HEK293 (cell line): ENCODE measurements around the gene RHBDL2.

Source experiments
- EGR2 ChIP-seq: fragments of 450-650 bp; formaldehyde crosslinking; IDR thresholded peaks from 2 replicates; pipeline ENCODE4 v1.5.1; 2016; ENCODE audit warnings: low read depth, missing biosample characterization, missing genetic modification characterization
- HOXC10 ChIP-seq: sonication (generic); formaldehyde crosslinking; IDR thresholded peaks from 2 replicates; pipeline ENCODE4 v1.8.1; 2023; ENCODE audit warnings: mild to moderate bottlenecking, missing genetic modification reagents
- KLF1 ChIP-seq: fragments of 450-650 bp; formaldehyde crosslinking; IDR thresholded peaks from 2 replicates; pipeline ENCODE4 v1.5.1; 2016; ENCODE audit warnings: missing biosample characterization, missing genetic modification characterization
- KLF17 ChIP-seq: fragments of 450-650 bp; formaldehyde crosslinking; IDR thresholded peaks from 2 replicates; pipeline ENCODE4 v1.5.1; 2016; ENCODE audit warnings: missing biosample characterization, missing genetic modification characterization
- KLF7 ChIP-seq: fragments of 450-650 bp; formaldehyde crosslinking; IDR thresholded peaks from 2 replicates; pipeline ENCODE4 v1.5.1; 2016; ENCODE audit warnings: missing biosample characterization, missing genetic modification characterization, borderline replicate concordance
- MYNN ChIP-seq: fragments of 450-650 bp; formaldehyde crosslinking; IDR thresholded peaks from 2 replicates; pipeline ENCODE4 v1.5.1; 2016; ENCODE audit warnings: missing biosample characterization, missing genetic modification characterization, borderline replicate concordance
- PATZ1 ChIP-seq: fragments of 450-650 bp; formaldehyde crosslinking; IDR thresholded peaks from 2 replicates; pipeline ENCODE4 v1.5.1; 2016; ENCODE audit warnings: missing biosample characterization, missing genetic modification characterization
- SETDB1 ChIP-seq: IDR thresholded peaks from one replicate; pipeline ENCODE4 v1.6.1; 2017; ENCODE audit warnings: mild to moderate bottlenecking, low read length, moderate library complexity, mixed read lengths; ENCODE audit not compliant: insufficient read length
- SP2 ChIP-seq: fragments of 450-650 bp; formaldehyde crosslinking; IDR thresholded peaks from 2 replicates; pipeline ENCODE4 v1.5.1; 2016; ENCODE audit warnings: missing biosample characterization, missing genetic modification characterization
- SP7 ChIP-seq: fragments of 450-650 bp; formaldehyde crosslinking; IDR thresholded peaks from 2 replicates; pipeline ENCODE4 v1.5.1; 2016; ENCODE audit warnings: missing biosample characterization, missing genetic modification characterization
- ZBTB49 ChIP-seq: fragments of 450-650 bp; formaldehyde crosslinking; IDR thresholded peaks from 2 replicates; pipeline ENCODE4 v1.5.1; 2016; ENCODE audit warnings: missing biosample characterization, missing genetic modification characterization, low read depth
- ZFHX2 ChIP-seq: fragments of 450-650 bp; formaldehyde crosslinking; conservative IDR thresholded peaks from 2 replicates; pipeline ENCODE4 v1.5.1; 2016; ENCODE audit warnings: missing biosample characterization, missing genetic modification characterization
- ZFP69B ChIP-seq: fragments of 450-650 bp; formaldehyde crosslinking; IDR thresholded peaks from 2 replicates; pipeline ENCODE4 v1.5.1; 2016; ENCODE audit warnings: missing biosample characterization, missing genetic modification characterization
- ZNF132 ChIP-seq: fragments of 450-650 bp; formaldehyde crosslinking; IDR thresholded peaks from 2 replicates; pipeline ENCODE4 v1.5.1; 2017; ENCODE audit warnings: missing biosample characterization, missing genetic modification characterization, borderline replicate concordance
- ZNF138 ChIP-seq: fragments of 450-650 bp; formaldehyde crosslinking; IDR thresholded peaks from 2 replicates; pipeline ENCODE4 v1.5.1; 2016; ENCODE audit warnings: missing biosample characterization, missing genetic modification characterization, borderline replicate concordance
- ZNF155 ChIP-seq: fragments of 450-650 bp; formaldehyde crosslinking; IDR thresholded peaks from 2 replicates; pipeline ENCODE4 v1.5.1; 2016; ENCODE audit warnings: missing biosample characterization, missing genetic modification characterization
- ZNF157 ChIP-seq: fragments of 450-650 bp; formaldehyde crosslinking; IDR thresholded peaks from 2 replicates; pipeline ENCODE4 v1.5.1; 2016; ENCODE audit warnings: missing biosample characterization, missing genetic modification characterization
- ZNF223 ChIP-seq: fragments of 450-650 bp; formaldehyde crosslinking; IDR thresholded peaks from 2 replicates; pipeline ENCODE4 v1.5.1; 2016; ENCODE audit warnings: missing biosample characterization, missing genetic modification characterization
- ZNF23 ChIP-seq: fragments of 450-650 bp; formaldehyde crosslinking; IDR thresholded peaks from 2 replicates; pipeline ENCODE4 v1.5.1; 2016; ENCODE audit warnings: missing biosample characterization, missing genetic modification characterization, borderline replicate concordance
- ZNF274 ChIP-seq, 2 experiments: fragments of 200-500 bp in 1 of 2; fragments of 450-650 bp in 1 of 2; sonication (Bioruptor generic) in 1 of 2; formaldehyde crosslinking in 1 of 2; IDR thresholded peaks; 2 replicates each; pipeline versions ENCODE4 v1.5.1 to v1.6.1; 2014 to 2016; ENCODE audit warnings: borderline replicate concordance in 1 of 2, inconsistent platforms in 1 of 2, low read length in 1 of 2, missing biosample characterization in 1 of 2, missing genetic modification characterization in 1 of 2
- ZNF311 ChIP-seq: fragments of 450-650 bp; formaldehyde crosslinking; IDR thresholded peaks from 2 replicates; pipeline ENCODE4 v1.5.1; 2017; ENCODE audit warnings: missing biosample characterization, missing genetic modification characterization, borderline replicate concordance
- ZNF624 ChIP-seq: fragments of 450-650 bp; formaldehyde crosslinking; IDR thresholded peaks from 2 replicates; pipeline ENCODE4 v1.5.1; 2017; ENCODE audit warnings: missing biosample characterization, missing genetic modification characterization
- ZNF629 ChIP-seq: fragments of 450-650 bp; formaldehyde crosslinking; IDR thresholded peaks from 2 replicates; pipeline ENCODE4 v1.5.1; 2017; ENCODE audit warnings: missing biosample characterization, missing genetic modification characterization
- ZNF645 ChIP-seq: fragments of 450-650 bp; formaldehyde crosslinking; IDR thresholded peaks from 2 replicates; pipeline ENCODE4; 2016; ENCODE audit warnings: missing biosample characterization, missing genetic modification characterization
- ZNF654 ChIP-seq: fragments of 450-650 bp; formaldehyde crosslinking; IDR thresholded peaks from 2 replicates; pipeline ENCODE4 v1.5.1; 2016; ENCODE audit warnings: low read depth, missing biosample characterization, missing genetic modification characterization
- ZNF704 ChIP-seq: fragments of 450-650 bp; formaldehyde crosslinking; IDR thresholded peaks from 2 replicates; pipeline ENCODE4 v1.5.1; 2016; ENCODE audit warnings: missing biosample characterization, missing genetic modification characterization
- ZNF792 ChIP-seq: fragments of 450-650 bp; formaldehyde crosslinking; IDR thresholded peaks from 2 replicates; pipeline ENCODE4 v1.5.1; 2016; ENCODE audit warnings: missing biosample characterization, missing genetic modification characterization
- ZSCAN30 ChIP-seq: fragments of 450-650 bp; IDR thresholded peaks from 2 replicates; pipeline ENCODE4 v1.5.1; 2018; ENCODE audit warnings: missing biosample characterization, mild to moderate bottlenecking, missing genetic modification characterization, moderate library complexity
- ZXDB ChIP-seq: fragments of 450-650 bp; formaldehyde crosslinking; IDR thresholded peaks from 2 replicates; pipeline ENCODE4 v1.5.1; 2016; ENCODE audit warnings: missing biosample characterization, missing genetic modification characterization
- TF ChIP-seq, protein P1 (sequence below): fragments of 450-650 bp; formaldehyde crosslinking; IDR thresholded peaks from 2 replicates; pipeline ENCODE4 v1.5.1; 2016; ENCODE audit warnings: missing biosample characterization, missing genetic modification characterization

The RHBDL2 gene

GRCh38 chr1:38859561-38860453 is 81.8 kb downstream of the RHBDL2 start, which contains the start of gene RRAGC (continued):
- TF ChIP-seq ZNF311 (tag by site-specific recombination) = no peak
- TF ChIP-seq ZNF23 (tag by site-specific recombination) = no peak
- no peak for TF ChIP-seq MYNN (tag by site-specific recombination)
- TF ChIP-seq ZNF704 (tag by site-specific recombination) = no peak
- TF ChIP-seq ZNF645 (tag by site-specific recombination) = no peak
- peak; percentile 95 for TF ChIP-seq KLF7 (tag by site-specific recombination)
- peak; percentile 95 for TF ChIP-seq PATZ1 (tag by site-specific recombination)
- TF ChIP-seq SP2 (tag by site-specific recombination) = peak; percentile 88
- TF ChIP-seq ZFP69B (tag by site-specific recombination) = peak; percentile 37; the same call in 1 of the 2 replicates
- TF ChIP-seq ZNF223 (tag by site-specific recombination) = no peak
- no peak for TF ChIP-seq SETDB1
- TF ChIP-seq ZNF138 (tag by site-specific recombination) = no peak
- TF ChIP-seq ZNF629 (tag by site-specific recombination) = peak; percentile 51
- TF ChIP-seq, protein P1, sequence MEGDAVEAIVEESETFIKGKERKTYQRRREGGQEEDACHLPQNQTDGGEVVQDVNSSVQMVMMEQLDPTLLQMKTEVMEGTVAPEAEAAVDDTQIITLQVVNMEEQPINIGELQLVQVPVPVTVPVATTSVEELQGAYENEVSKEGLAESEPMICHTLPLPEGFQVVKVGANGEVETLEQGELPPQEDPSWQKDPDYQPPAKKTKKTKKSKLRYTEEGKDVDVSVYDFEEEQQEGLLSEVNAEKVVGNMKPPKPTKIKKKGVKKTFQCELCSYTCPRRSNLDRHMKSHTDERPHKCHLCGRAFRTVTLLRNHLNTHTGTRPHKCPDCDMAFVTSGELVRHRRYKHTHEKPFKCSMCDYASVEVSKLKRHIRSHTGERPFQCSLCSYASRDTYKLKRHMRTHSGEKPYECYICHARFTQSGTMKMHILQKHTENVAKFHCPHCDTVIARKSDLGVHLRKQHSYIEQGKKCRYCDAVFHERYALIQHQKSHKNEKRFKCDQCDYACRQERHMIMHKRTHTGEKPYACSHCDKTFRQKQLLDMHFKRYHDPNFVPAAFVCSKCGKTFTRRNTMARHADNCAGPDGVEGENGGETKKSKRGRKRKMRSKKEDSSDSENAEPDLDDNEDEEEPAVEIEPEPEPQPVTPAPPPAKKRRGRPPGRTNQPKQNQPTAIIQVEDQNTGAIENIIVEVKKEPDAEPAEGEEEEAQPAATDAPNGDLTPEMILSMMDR (tag by site-specific recombination) = no peak; the same call in 1 of the 2 replicates
- no peak for TF ChIP-seq ZNF274 (IDR thresholded peaks at IDR 0.05; ENCODE audit: low read length)
- no peak for TF ChIP-seq ZNF274 (tag by site-specific recombination; IDR thresholded peaks at IDR 0.05; ENCODE audit: borderline replicate concordance)
- no peak for TF ChIP-seq ZNF624
- no peak for TF ChIP-seq ZNF132 (tag by site-specific recombination)
- TF ChIP-seq KLF1 (tag by site-specific recombination) = peak; percentile 94
- TF ChIP-seq ZNF155 (tag by site-specific recombination) = no peak
- no peak for TF ChIP-seq ZBTB49
- TF ChIP-seq ZNF792 = no peak
- TF ChIP-seq EGR2 (tag by site-specific recombination) = peak; percentile 68
- peak; percentile 61; the same call in 1 of the 2 replicates for TF ChIP-seq KLF17 (tag by site-specific recombination)
- peak; percentile 86 for TF ChIP-seq ZFHX2
- no peak for TF ChIP-seq ZNF157 (tag by site-specific recombination)
- TF ChIP-seq SP7 (tag by site-specific recombination) = peak; percentile 68
- peak; percentile 81 for TF ChIP-seq ZXDB (tag by site-specific recombination)
- TF ChIP-seq HOXC10 = no peak
- no peak for TF ChIP-seq ZNF654 (tag by site-specific recombination)
- TF ChIP-seq ZSCAN30 = 0 out of 2 replicates have a peak, but pooled peaks have one; percentile 39
